Sigmoid colon (tissue), 4 donors: ENCODE data around the gene CHRDL1.

Experiments
- POLR2A ChIP-seq, 2 donors: fragments of 450-650 bp; IDR thresholded peaks; one replicate each; pipeline ENCODE4 v1.6.1; 2016; ENCODE audit warnings: antibody characterized with exemption in 2 of 2, mild to moderate bottlenecking in 2 of 2, moderate library complexity in 2 of 2
- POLR2AphosphoS5 ChIP-seq, 4 donors: sonication (generic); formaldehyde crosslinking; IDR thresholded peaks; one replicate each; pipeline ENCODE4 v1.6.1; 2017; ENCODE audit warnings: antibody characterized with exemption in 4 of 4
- TF ChIP-seq, protein P1 (sequence below), 4 experiments: fragments of 450-650 bp in 3 of 4; fragments of 200-600 bp in 1 of 4; IDR thresholded peaks; one replicate each; pipeline ENCODE4 v1.5.1; 2016 to 2019; ENCODE audit warnings: antibody characterized with exemption in 4 of 4, mild to moderate bottlenecking in 3 of 4, moderate library complexity in 2 of 4

GRCh38 chrX:110825972-110826371 is 30.4 kb upstream of the CHRDL1 start:
- TF ChIP-seq, protein P1, sequence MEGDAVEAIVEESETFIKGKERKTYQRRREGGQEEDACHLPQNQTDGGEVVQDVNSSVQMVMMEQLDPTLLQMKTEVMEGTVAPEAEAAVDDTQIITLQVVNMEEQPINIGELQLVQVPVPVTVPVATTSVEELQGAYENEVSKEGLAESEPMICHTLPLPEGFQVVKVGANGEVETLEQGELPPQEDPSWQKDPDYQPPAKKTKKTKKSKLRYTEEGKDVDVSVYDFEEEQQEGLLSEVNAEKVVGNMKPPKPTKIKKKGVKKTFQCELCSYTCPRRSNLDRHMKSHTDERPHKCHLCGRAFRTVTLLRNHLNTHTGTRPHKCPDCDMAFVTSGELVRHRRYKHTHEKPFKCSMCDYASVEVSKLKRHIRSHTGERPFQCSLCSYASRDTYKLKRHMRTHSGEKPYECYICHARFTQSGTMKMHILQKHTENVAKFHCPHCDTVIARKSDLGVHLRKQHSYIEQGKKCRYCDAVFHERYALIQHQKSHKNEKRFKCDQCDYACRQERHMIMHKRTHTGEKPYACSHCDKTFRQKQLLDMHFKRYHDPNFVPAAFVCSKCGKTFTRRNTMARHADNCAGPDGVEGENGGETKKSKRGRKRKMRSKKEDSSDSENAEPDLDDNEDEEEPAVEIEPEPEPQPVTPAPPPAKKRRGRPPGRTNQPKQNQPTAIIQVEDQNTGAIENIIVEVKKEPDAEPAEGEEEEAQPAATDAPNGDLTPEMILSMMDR (IDR thresholded peaks at IDR 0.05), result no peak
- TF ChIP-seq POLR2A (IDR thresholded peaks at IDR 0.05) (no peak), POLR2AphosphoS5 (IDR thresholded peaks at IDR 0.05) (no peak)
